Measurements from ENCODE around the gene GRB7. TPM values are rescaled to one million over a fixed set of nuclear protein-coding genes. Genes with fewer than 3 reads are reported as not detected.

Gene GRB7
- total and polyA plus RNA-seq, 10 of the 15 experiments (the other 5 are each of a cell fraction or from before 2014, with no cell fraction given) = 0.05 to 0.34 (median 0.19) TPM; not detected in 4

DNA sequence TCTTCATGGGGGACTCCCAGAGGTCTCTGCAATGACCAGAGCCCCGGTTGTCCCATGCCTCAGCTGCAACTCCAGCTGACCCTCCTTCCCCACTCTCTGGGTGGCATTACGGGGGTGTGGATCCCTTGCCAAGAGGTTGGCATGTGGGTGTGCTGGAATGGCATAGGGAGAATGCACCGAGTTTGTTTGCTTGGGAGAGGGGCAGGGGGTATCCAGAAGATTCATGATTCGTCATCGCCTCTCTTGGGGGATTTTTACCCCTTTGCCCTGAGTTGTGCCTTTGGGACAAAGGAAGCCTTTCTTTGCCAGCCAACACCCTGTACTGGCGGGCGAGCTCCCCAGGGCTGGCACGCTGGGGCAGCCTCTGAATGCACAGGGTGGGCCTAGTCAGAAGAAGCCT is 31.4 kb upstream of the GRB7 start:
- Histone ChIP-seq H3K79me2 (ENCODE audit: control insufficient read depth, insufficient read depth, low read length) (no peaks in the 10 kb centered on the region), H4K20me1 (ENCODE audit: control insufficient read depth, insufficient read depth) (no peaks in the 10 kb centered on the region), H3K27ac (ENCODE audit: control insufficient read depth, insufficient read depth) (no peak overlapping the region), H3K4me2 (ENCODE audit: control insufficient read depth, insufficient read depth) (no peak overlapping the region), H3K4me3 (no peak overlapping the region), H3K36me3 (ENCODE audit: control insufficient read depth in 2 of 2, insufficient read depth in 2 of 2, low read length in 1 of 2) (no peaks in the 10 kb centered on the region), H3K9ac (ENCODE audit: control insufficient read depth, insufficient read depth, low read length) (no peak overlapping the region), H2AFZ (ENCODE audit: control insufficient read depth, low read depth, low read length) (no peak overlapping the region), H3K9me3 (replicated peaks; ENCODE audit: control insufficient read depth, insufficient read depth, low read length) (no peaks in the 10 kb centered on the region), H3K4me1 (ENCODE audit: control insufficient read depth, insufficient read depth, low read length) (peaks cover 11% of the 10 kb centered on the region), H3K27me3 (replicated peaks in 1 of 2; ENCODE audit: control insufficient read depth in 2 of 2, insufficient read depth in 2 of 2, low read length in 1 of 2) (peaks cover 0 to under 1% of the 10 kb centered on the region in 2 experiments; a peak in 3 of 4 replicates)
- WGBS (ENCODE audit: insufficient coverage, insufficient replicate concordance, low lambda C conversion rate, missing lambda C conversion rate) = 54% methylated on average over 8 of the region's 8 CpGs
- intact Hi-C loops (cut with micrococcal nuclease; ENCODE audit: unreplicated experiment) = no loop called here
- CTCF ChIA-PET = no interaction called here
- FAIRE-seq = no peak
- SMC1A ChIA-PET (ENCODE audit: uncharacterized antibody, unreplicated experiment) = no interaction called here
- no peak for TF ChIP-seq CEBPB (IDR thresholded peaks at IDR 0.05; ENCODE audit: borderline replicate concordance in 1 of 2, low read depth in 2 of 2, low read length in 2 of 2)
- TF ChIP-seq KLF5 (IDR thresholded peaks at IDR 0.05; ENCODE audit: partially characterized antibody) = no peak
- no peak for TF ChIP-seq TAF1 (IDR thresholded peaks at IDR 0.05; ENCODE audit: borderline replicate concordance, low read depth, low read length)
- TF ChIP-seq NFYA (IDR thresholded peaks at IDR 0.05; ENCODE audit: borderline replicate concordance, low read depth, low read length) = no peak
- TF ChIP-seq, protein P1, sequence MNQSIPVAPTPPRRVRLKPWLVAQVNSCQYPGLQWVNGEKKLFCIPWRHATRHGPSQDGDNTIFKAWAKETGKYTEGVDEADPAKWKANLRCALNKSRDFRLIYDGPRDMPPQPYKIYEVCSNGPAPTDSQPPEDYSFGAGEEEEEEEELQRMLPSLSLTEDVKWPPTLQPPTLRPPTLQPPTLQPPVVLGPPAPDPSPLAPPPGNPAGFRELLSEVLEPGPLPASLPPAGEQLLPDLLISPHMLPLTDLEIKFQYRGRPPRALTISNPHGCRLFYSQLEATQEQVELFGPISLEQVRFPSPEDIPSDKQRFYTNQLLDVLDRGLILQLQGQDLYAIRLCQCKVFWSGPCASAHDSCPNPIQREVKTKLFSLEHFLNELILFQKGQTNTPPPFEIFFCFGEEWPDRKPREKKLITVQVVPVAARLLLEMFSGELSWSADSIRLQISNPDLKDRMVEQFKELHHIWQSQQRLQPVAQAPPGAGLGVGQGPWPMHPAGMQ (IDR thresholded peaks at IDR 0.05; ENCODE audit: borderline replicate concordance) = no peak
- no peak for TF ChIP-seq POLR2A (IDR thresholded peaks at IDR 0.05; ENCODE audit: low read depth, low read length)
- no peak for TF ChIP-seq EED (IDR thresholded peaks at IDR 0.05; ENCODE audit: low read depth)
- no peak for TF ChIP-seq MEF2A (IDR thresholded peaks at IDR 0.05; ENCODE audit: insufficient read depth, low read depth, low read length)
- no peak for TF ChIP-seq FOXM1 (IDR thresholded peaks at IDR 0.05; ENCODE audit: low read depth, low read length)
- no peak for TF ChIP-seq CREM (IDR thresholded peaks at IDR 0.05; ENCODE audit: low read depth)
- no peak for TF ChIP-seq EP300 (IDR thresholded peaks at IDR 0.05; ENCODE audit: borderline replicate concordance in 1 of 2, control insufficient read depth in 1 of 2, low read depth in 2 of 2, low read length in 2 of 2)
- TF ChIP-seq NFIC (IDR thresholded peaks at IDR 0.05; ENCODE audit: low read depth, low read length) = no peak
- no peak for TF ChIP-seq KDM1A (IDR thresholded peaks at IDR 0.05; ENCODE audit: borderline replicate concordance)
- no peak for TF ChIP-seq SREBF1 (IDR thresholded peaks at IDR 0.05; ENCODE audit: low read length)
- TF ChIP-seq POLR2AphosphoS5 (IDR thresholded peaks at IDR 0.05; ENCODE audit: low read length) = no peak
- TF ChIP-seq TCF12 (IDR thresholded peaks at IDR 0.05; ENCODE audit: low read depth, low read length) = no peak
- RAD21 ChIA-PET (ENCODE audit: unreplicated experiment) = no interaction called here
- no TSS peak for BruUV-seq (replicated peaks)
- ATAC-seq = no peak
- in situ Hi-C loops (cut with MboI) = no loop called here
- no peak for DNase-seq (ENCODE audit: low read depth, low spot score)
- POLR2A ChIA-PET = no interaction called here
